Epithelial cell of proximal tubule (primary cell): Measurements from ENCODE around the gene SUPT3H. TPM values are rescaled to one million over a fixed set of nuclear protein-coding genes. Genes with fewer than 3 reads are reported as not detected.

Source experiments
- DNase-seq: peaks from one replicate; pipeline ENCODE4 v3.0.0-alpha.2; 2011; ENCODE audit warnings: low read depth
- H3K4me3 ChIP-seq: 2 replicates; pipeline ENCODE4 v1.5.1; 2011; ENCODE audit warnings: low read depth, mild to moderate bottlenecking, low read length
- total RNA-seq: library from RNA; depleted of rRNA; stranded (reverse); fragments of >200 nt; gene quantifications from 2 replicates; pipeline ENCODE4 v1.2.3, GENCODE V29; 2015
- TF ChIP-seq, protein P1 (sequence below): conservative IDR thresholded peaks from 2 replicates; pipeline ENCODE4 v1.5.1; 2012; ENCODE audit warnings: low read depth, mild to moderate bottlenecking, low read length

SUPT3H gene
- total RNA-seq, 1 donor from 2014 or later = 11.5 TPM

DNA sequence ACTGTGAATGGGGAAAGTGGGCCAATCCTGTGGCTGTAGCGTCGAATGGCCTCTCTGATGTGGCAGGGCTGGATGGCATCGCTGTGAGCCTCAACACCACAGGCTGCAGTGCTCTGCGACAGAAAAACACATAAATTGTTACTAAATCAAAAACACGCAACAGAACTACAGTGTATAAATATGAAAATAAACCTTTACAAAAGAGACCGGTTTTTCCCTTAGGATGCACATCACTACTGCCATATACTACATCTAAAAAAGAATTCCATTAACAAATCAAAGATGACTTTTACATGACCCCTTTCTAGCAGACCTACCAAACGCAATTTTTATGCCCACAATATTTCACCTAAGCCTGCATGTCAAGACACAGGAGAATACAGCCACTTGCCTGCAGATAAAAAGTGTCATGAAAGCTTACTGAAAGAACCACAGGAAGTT lies 445.1 kb downstream of the SUPT3H start:
- no peak overlapping the region for H3K4me3 ChIP-seq
- DNase-seq = no peak
- TF ChIP-seq, protein P1, sequence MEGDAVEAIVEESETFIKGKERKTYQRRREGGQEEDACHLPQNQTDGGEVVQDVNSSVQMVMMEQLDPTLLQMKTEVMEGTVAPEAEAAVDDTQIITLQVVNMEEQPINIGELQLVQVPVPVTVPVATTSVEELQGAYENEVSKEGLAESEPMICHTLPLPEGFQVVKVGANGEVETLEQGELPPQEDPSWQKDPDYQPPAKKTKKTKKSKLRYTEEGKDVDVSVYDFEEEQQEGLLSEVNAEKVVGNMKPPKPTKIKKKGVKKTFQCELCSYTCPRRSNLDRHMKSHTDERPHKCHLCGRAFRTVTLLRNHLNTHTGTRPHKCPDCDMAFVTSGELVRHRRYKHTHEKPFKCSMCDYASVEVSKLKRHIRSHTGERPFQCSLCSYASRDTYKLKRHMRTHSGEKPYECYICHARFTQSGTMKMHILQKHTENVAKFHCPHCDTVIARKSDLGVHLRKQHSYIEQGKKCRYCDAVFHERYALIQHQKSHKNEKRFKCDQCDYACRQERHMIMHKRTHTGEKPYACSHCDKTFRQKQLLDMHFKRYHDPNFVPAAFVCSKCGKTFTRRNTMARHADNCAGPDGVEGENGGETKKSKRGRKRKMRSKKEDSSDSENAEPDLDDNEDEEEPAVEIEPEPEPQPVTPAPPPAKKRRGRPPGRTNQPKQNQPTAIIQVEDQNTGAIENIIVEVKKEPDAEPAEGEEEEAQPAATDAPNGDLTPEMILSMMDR = no peak

DNA sequence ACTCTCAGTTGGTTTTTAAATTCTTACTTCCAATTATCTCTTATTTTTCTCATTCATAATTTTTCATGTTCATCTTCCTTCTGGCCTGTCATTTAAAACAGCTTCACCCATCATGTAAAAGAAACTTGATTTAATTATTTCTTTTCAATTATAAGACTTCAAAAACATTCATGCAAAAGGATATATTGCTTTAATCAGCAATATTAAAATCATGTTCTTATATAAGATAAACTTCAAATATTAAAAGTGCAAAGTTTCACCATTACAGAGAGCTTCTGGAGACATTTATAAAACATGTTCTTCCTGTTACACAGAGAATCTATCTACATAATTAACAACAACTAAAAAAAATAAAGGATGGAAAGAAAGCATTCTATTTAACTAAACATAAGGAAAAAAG lies 446.3 kb downstream of the SUPT3H start:
- H3K4me3 ChIP-seq = no peak overlapping the region
- DNase-seq = no peak
- TF ChIP-seq, protein P1 = no peak

DNA sequence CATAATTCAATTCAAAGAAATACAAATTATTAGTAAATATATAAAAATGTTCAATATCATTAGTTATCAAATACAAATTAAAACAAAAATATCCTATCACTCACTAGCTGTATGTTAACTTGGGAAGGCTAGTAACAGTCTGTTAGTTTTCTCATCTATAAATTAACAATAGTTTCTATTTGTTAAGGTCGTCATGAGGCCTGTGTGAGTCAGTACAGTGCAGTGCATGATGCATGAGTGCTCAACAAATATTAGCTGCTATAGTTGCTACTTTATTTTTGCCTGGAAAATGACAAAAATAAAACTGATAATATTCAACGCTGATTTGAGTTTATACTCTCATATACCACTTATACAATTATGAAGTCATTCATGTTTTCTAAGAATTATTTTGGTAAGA lies 451.2 kb downstream of the SUPT3H start:
- TF ChIP-seq, protein P1 = no peak
- no peak overlapping the region for H3K4me3 ChIP-seq
- no peak for DNase-seq

DNA sequence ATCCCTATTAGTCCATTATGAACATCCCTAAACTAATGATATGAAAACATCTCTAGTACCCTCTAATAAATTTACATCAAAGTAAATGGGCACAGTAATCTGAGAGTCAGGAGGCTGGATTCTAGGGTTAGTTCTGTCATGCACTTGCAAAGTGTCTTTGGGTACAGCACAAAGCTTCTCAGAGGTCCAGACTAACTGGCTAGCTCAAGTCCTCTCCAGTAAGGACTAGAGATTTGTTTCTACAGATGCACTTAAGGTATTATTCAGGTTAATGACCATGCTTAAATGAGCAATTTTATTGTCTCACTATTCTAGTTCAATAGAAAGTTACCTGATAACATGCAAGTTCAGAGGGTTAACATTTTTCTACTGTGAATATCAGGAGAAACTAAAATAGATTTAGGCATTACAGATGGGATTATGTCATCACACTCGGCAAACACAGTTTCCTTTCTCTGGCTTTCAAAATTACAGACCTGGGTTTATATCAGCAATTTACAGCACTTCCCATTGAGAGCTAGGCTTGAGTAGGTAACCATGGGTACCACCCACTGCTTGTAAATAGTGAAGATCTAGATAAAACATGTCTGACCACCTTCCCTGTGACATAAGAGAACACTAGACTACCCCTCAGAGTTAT lies 452.5 kb downstream of the SUPT3H start:
- DNase-seq = no peak
- H3K4me3 ChIP-seq = no peak overlapping the region
- TF ChIP-seq, protein P1 = no peak

DNA sequence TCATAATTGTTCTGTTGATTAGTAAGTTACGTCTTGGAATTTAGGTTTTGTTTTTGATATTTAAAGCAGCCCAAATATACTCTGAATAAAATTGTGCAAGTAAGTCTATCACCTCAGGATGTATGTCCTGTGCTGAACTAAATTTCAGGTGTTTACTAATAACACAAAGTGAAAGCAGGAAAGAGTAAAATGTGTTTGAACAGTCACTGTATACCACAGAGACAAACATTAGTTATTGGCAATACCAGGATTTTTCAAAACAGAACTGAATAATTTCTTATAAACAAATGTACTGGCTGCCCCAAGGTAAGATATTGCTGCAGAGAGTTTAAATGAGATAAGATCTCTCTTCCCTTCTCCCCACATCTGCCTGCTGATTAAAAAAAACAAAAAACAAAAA lies 454.3 kb downstream of the SUPT3H start:
- TF ChIP-seq, protein P1 = no peak
- no peak for DNase-seq
- H3K4me3 ChIP-seq = no peak overlapping the region

DNA sequence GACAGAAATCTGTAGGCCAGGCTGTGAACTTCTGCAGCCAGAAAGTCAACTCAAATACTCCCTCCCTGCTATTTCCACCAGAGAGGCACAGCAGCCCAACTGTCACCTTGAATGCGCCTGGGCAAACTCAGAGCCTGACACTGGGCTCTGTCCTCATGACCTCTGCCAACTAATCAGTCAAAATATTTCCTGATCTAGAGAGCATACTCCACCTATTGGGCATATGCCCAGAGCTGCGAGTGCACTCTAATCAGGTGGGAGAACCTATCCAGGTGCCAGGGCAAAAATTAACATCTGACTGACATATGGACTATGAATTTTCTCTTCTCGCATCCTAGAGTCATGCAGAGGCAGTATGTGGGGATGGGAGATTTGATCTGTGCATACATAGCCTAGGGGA lies 455.9 kb downstream of the SUPT3H start:
- DNase-seq = no peak
- no peak overlapping the region for H3K4me3 ChIP-seq
- TF ChIP-seq, protein P1 = peak; percentile 33

DNA sequence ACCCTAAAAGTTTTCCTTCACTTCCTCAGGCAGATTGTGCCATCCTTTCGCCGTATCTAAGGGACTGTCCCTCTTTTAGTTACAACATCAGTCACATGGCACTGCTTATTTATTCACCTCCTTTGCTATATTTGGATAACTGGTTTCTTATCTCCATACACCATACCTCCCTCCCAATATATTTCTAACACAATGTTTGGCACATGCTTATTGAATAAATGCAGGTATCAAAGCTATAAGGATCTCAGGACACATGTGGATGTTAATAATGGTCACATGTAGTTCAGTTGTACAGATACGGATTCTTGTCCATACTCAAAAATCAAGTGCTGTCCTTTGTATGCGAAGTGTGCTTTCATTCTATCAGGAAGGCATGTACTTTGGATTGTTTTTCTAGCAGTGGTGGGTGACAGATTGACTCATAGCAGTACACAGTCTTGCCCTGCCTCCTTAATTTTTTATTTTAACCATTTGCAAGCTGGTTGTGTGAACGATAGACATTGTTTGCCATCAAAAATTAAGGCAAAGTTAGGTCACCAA lies 456.7 kb downstream of the SUPT3H start:
- no peak for DNase-seq
- TF ChIP-seq, protein P1 = no peak

More for the DNA sequence above, 456.7 kb downstream of the SUPT3H start:
- no peak overlapping the region for H3K4me3 ChIP-seq
